Neural progenitor cell (in vitro differentiated cells): ENCODE results near the gene NXN. TPM values are rescaled to one million over a fixed set of nuclear protein-coding genes. Genes with fewer than 3 reads are reported as not detected.
"Not testable (repeated sequence)": the region's sequence is repeated elsewhere in the genome, so short reads cannot be mapped to it uniquely, and the experiment has no call there.

Experiments
- DNase-seq: peaks from one replicate; pipeline ENCODE4 v3.0.0-alpha.2; 2016; ENCODE audit warnings: low spot score
- H2AFZ ChIP-seq: fragments of 200-600 bp; sonication (generic); replicated peaks from 2 replicates; pipeline ENCODE4 v1.6.1; 2016; ENCODE audit warnings: antibody characterized with exemption
- H3F3A ChIP-seq: fragments of 200-600 bp; sonication (generic); 2 replicates; pipeline ENCODE4 v1.6.1; 2016; ENCODE audit warnings: antibody characterized with exemption, low read depth
- H3K27ac ChIP-seq: fragments of 200-600 bp; sonication (generic); 2 replicates; pipeline ENCODE4 v1.5.1; 2016; ENCODE audit warnings: mild to moderate bottlenecking
- H3K27me3 ChIP-seq: fragments of 200-600 bp; sonication (generic); 2 replicates; pipeline ENCODE4 v1.6.1; 2016; ENCODE audit warnings: mild to moderate bottlenecking, moderate library complexity
- H3K36me3 ChIP-seq: fragments of 200-600 bp; sonication (generic); 2 replicates; pipeline ENCODE4 v1.5.1; 2016
- H3K4me1 ChIP-seq: fragments of 200-600 bp; sonication (generic); 2 replicates; pipeline ENCODE4 v1.6.1; 2016; ENCODE audit warnings: mixed run types
- H3K4me2 ChIP-seq: fragments of 200-600 bp; sonication (generic); 2 replicates; pipeline ENCODE4 v1.6.1; 2016
- H3K4me3 ChIP-seq: fragments of 200-600 bp; sonication (generic); 2 replicates; pipeline ENCODE4 v1.5.1; 2016
- H3K79me2 ChIP-seq: fragments of 200-600 bp; sonication (generic); 2 replicates; pipeline ENCODE4 v1.6.1; 2016; ENCODE audit warnings: low read depth
- H3K9ac ChIP-seq: fragments of 200-600 bp; sonication (generic); 2 replicates; pipeline ENCODE4 v1.6.1; 2016
- H3K9me3 ChIP-seq: fragments of 200-600 bp; sonication (generic); 2 replicates; pipeline ENCODE4 v1.5.1; 2016; ENCODE audit warnings: low read depth
- H4K20me1 ChIP-seq: fragments of 200-600 bp; sonication (generic); 2 replicates; pipeline ENCODE4 v1.6.1; 2016; ENCODE audit warnings: low read depth
- H3K27ac Mint-ChIP-seq: 3 replicates; pipeline ENCODE4 v1.8.0; 2021; ENCODE audit warnings: mixed read lengths
- H3K27me3 Mint-ChIP-seq: 2 replicates; pipeline ENCODE4 v1.8.0; 2022; ENCODE audit warnings: low read depth, mild to moderate bottlenecking, inconsistent platforms, moderate library complexity, mixed read lengths; ENCODE audit not compliant: insufficient read depth
- H3K36me3 Mint-ChIP-seq: 3 replicates; pipeline ENCODE4 v1.8.0; 2021; ENCODE audit warnings: mixed read lengths
- H3K4me1 Mint-ChIP-seq: 3 replicates; pipeline ENCODE4 v1.8.0; 2021; ENCODE audit warnings: mixed read lengths
- H3K4me3 Mint-ChIP-seq: 3 replicates; pipeline ENCODE4 v1.8.0; 2021; ENCODE audit warnings: mild to moderate bottlenecking, moderate library complexity, mixed read lengths
- H3K9me3 Mint-ChIP-seq: 3 replicates; pipeline ENCODE4 v1.8.0; 2020; ENCODE audit warnings: mixed read lengths
- CTCF ChIP-seq: fragments of 200-600 bp; sonication (generic); IDR thresholded peaks from 2 replicates; pipeline ENCODE4 v1.5.1; 2017; ENCODE audit warnings: antibody characterized with exemption, mild to moderate bottlenecking
- EZH2 ChIP-seq: fragments of 200-600 bp; sonication (generic); IDR thresholded peaks from 2 replicates; pipeline ENCODE4 v1.6.1; 2017; ENCODE audit warnings: antibody characterized with exemption, mild to moderate bottlenecking, moderate library complexity
- EZH2phosphoT487 ChIP-seq: fragments of 200-600 bp; sonication (generic); IDR thresholded peaks from 2 replicates; pipeline ENCODE4 v1.6.1; 2017; ENCODE audit warnings: antibody characterized with exemption
- total RNA-seq: library from RNA; depleted of rRNA; stranded (reverse); fragments of >200 nt; gene quantifications from 2 replicates; pipeline ENCODE4 v1.2.3, GENCODE V29; 2015; ENCODE audit warnings: low replicate concordance

NXN gene
- total RNA-seq, 1 donor from 2014 or later: 35.9 TPM

GRCh38 chr17:977166-977565, 2.4 kb downstream of the NXN start:
- Histone ChIP-seq H3K27me3 (no peaks in the 10 kb centered on the region), H3K4me2 (peak overlapping the region; percentile 86), H3K4me3 (peak overlapping the region; percentile 94), H2AFZ (no peak overlapping the region), H3K79me2 (peaks cover 67% of the 10 kb centered on the region), H3F3A (peaks cover 12% of the 10 kb centered on the region), H3K4me1 (peaks cover 13% of the 10 kb centered on the region), H3K9ac (no peak overlapping the region), H4K20me1 (peaks cover 48% of the 10 kb centered on the region), H3K9me3 (no peaks in the 10 kb centered on the region), H3K36me3 (no peaks in the 10 kb centered on the region), H3K27ac (no peak overlapping the region)
- Mint-ChIP-seq H3K36me3 (peaks cover 17% of the 10 kb centered on the region), H3K4me3 (peak overlapping the region; percentile 97), H3K4me1 (peaks cover 48% of the 10 kb centered on the region), H3K27me3 (peaks cover 8% of the 10 kb centered on the region), H3K27ac (peak overlapping the region; percentile 64), H3K9me3 (peaks cover 2% of the 10 kb centered on the region)
- DNase-seq: peak; percentile 26
- TF ChIP-seq CTCF (no peak), EZH2 (no peak), EZH2phosphoT487 (no peak)

- Histone ChIP-seq H3K27ac (no peak overlapping the region), H3F3A (peaks cover 13% of the 10 kb centered on the region), H3K4me2 (no peak overlapping the region), H3K36me3 (no peaks in the 10 kb centered on the region), H3K4me3 (no peak overlapping the region), H2AFZ (no peak overlapping the region), H3K9me3 (no peaks in the 10 kb centered on the region), H3K79me2 (peaks cover 76% of the 10 kb centered on the region), H3K9ac (no peak overlapping the region), H4K20me1 (peaks cover 55% of the 10 kb centered on the region), H3K4me1 (peaks cover 13% of the 10 kb centered on the region), H3K27me3 (no peaks in the 10 kb centered on the region)
- Mint-ChIP-seq H3K27me3 (peaks cover 8% of the 10 kb centered on the region), H3K4me3 (peak overlapping the region; percentile 72), H3K36me3 (peaks cover 17% of the 10 kb centered on the region), H3K9me3 (peaks cover 2% of the 10 kb centered on the region), H3K4me1 (peaks cover 49% of the 10 kb centered on the region), H3K27ac (no peak overlapping the region)
- no peak for DNase-seq
- TF ChIP-seq CTCF (no peak), EZH2phosphoT487 (no peak), EZH2 (no peak)
Measured at GRCh38 chr17:976312-976711, 3.3 kb downstream of the NXN start.

GRCh38 chr17:975371-975915, 4.1 kb downstream of the NXN start:
- no peaks in the 10 kb centered on the region for H3K9me3 ChIP-seq
- H3K27me3 ChIP-seq: no peaks in the 10 kb centered on the region
- no peak overlapping the region for H3K27ac ChIP-seq
- H2AFZ ChIP-seq: no peak overlapping the region
- H3K9ac ChIP-seq: no peak overlapping the region
- peak overlapping the region; percentile 48 for H3K4me3 Mint-ChIP-seq
- peaks cover 11% of the 10 kb centered on the region for H3K27me3 Mint-ChIP-seq
- peaks cover 21% of the 10 kb centered on the region for H3F3A ChIP-seq
- no peak overlapping the region for H3K4me2 ChIP-seq
- H3K36me3 Mint-ChIP-seq: peaks cover 20% of the 10 kb centered on the region
- H3K4me1 ChIP-seq: peaks cover 18% of the 10 kb centered on the region
- H4K20me1 ChIP-seq: peaks cover 64% of the 10 kb centered on the region
- no peak overlapping the region for H3K4me3 ChIP-seq
- H3K79me2 ChIP-seq: peaks cover 84% of the 10 kb centered on the region
- H3K4me1 Mint-ChIP-seq: peaks cover 51% of the 10 kb centered on the region
- peak overlapping the region; percentile 24 for H3K27ac Mint-ChIP-seq
- no peak for DNase-seq
- TF ChIP-seq EZH2phosphoT487 (no peak), CTCF (no peak), EZH2 (no peak)
- peaks cover 2% of the 10 kb centered on the region for H3K9me3 Mint-ChIP-seq
- H3K36me3 ChIP-seq: no peaks in the 10 kb centered on the region

- H3K4me1 Mint-ChIP-seq: peaks cover 53% of the 10 kb centered on the region
- peaks cover 25% of the 10 kb centered on the region for H3K4me1 ChIP-seq
- DNase-seq, H3K27ac ChIP-seq, H3K27me3 ChIP-seq, H3K4me3 ChIP-seq, H2AFZ ChIP-seq, H3K4me3 Mint-ChIP-seq, H3K9me3 ChIP-seq, H3K27ac Mint-ChIP-seq, H3K4me2 ChIP-seq, H3K9me3 Mint-ChIP-seq, H3K9ac ChIP-seq, H3K36me3 ChIP-seq: not testable (repeated sequence)
- peaks cover 21% of the 10 kb centered on the region for H3F3A ChIP-seq
- peaks cover 70% of the 10 kb centered on the region for H4K20me1 ChIP-seq
- H3K27me3 Mint-ChIP-seq: peaks cover 11% of the 10 kb centered on the region
- H3K36me3 Mint-ChIP-seq: peaks cover 21% of the 10 kb centered on the region
- H3K79me2 ChIP-seq: peaks cover 90% of the 10 kb centered on the region
Measured at GRCh38 chr17:974778-975177, 4.8 kb downstream of the NXN start.
